ENCODE measurements around the gene CDKN2D. TPM values are rescaled to one million over a fixed set of nuclear protein-coding genes. Genes with fewer than 3 reads are reported as not detected.

CDKN2D gene
- total and polyA plus RNA-seq, 2 of the 13 experiments (the other 11 are each of a cell fraction or from before 2014, with no cell fraction given), result 5.4 to 8.6 TPM

DNA sequence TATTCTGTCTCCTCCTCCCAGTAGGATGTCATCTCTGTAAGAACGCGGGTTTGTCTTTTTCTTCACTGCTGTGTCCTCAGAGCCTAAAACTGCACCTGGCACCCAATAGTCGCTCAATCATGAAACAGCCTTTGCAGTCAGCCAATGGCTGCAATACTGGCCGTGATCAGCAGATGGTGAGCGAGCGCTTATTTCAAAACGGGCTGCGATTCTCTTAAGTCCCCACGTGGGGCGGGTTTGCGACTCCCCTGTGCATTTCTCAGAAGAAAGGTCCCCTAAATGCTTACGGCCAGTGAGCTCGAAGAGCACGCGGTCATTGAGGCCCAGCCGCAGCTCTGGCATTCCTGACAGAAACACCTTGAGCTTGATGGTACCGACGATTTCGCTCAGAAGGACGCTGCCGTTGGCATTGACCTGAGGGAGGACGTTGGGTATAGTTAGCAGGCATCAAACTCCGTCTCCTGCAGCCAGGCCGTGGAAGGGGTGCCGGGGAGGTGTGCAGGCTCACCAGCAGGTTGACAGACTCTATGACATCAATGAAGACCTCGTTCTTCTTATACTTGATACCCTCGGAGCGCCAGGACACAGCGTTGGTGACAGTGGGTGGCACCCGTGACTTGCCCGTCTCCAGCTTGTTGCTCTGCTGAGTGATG lies 12.3 kb upstream of the CDKN2D start (continued):
- TF ChIP-seq, protein P1, sequence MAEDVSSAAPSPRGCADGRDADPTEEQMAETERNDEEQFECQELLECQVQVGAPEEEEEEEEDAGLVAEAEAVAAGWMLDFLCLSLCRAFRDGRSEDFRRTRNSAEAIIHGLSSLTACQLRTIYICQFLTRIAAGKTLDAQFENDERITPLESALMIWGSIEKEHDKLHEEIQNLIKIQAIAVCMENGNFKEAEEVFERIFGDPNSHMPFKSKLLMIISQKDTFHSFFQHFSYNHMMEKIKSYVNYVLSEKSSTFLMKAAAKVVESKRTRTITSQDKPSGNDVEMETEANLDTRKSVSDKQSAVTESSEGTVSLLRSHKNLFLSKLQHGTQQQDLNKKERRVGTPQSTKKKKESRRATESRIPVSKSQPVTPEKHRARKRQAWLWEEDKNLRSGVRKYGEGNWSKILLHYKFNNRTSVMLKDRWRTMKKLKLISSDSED (CRISPR knock-in tag; IDR thresholded peaks at IDR 0.05), result no peak
- TF ChIP-seq ZNF3 (CRISPR knock-in tag; IDR thresholded peaks at IDR 0.05), result peak; percentile 99
- TF ChIP-seq, protein P2, sequence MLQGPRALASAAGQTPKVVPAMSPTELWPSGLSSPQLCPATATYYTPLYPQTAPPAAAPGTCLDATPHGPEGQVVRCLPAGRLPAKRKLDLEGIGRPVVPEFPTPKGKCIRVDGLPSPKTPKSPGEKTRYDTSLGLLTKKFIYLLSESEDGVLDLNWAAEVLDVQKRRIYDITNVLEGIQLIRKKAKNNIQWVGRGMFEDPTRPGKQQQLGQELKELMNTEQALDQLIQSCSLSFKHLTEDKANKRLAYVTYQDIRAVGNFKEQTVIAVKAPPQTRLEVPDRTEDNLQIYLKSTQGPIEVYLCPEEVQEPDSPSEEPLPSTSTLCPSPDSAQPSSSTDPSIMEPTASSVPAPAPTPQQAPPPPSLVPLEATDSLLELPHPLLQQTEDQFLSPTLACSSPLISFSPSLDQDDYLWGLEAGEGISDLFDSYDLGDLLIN (CRISPR knock-in tag; IDR thresholded peaks at IDR 0.05; ENCODE audit: borderline replicate concordance), result no peak
- TF ChIP-seq SIN3A (IDR thresholded peaks at IDR 0.05; ENCODE audit: borderline replicate concordance, low read depth, low read length), result no peak
- no peak for TF ChIP-seq ZNF660 (CRISPR knock-in tag; IDR thresholded peaks at IDR 0.05; ENCODE audit: borderline replicate concordance, low read depth)
- no peak for TF ChIP-seq MAZ (IDR thresholded peaks at IDR 0.05; ENCODE audit: borderline replicate concordance, low read depth, low read length)
- TF ChIP-seq MAZ (CRISPR knock-in tag; IDR thresholded peaks at IDR 0.05; ENCODE audit: low read depth), result no peak
- TF ChIP-seq ZBTB7B (CRISPR knock-in tag; IDR thresholded peaks at IDR 0.05), result no peak
- no peak for TF ChIP-seq MAFK (conservative IDR thresholded peaks at IDR 0.05 in 1 of 2, IDR thresholded peaks at IDR 0.05 in 1 of 2; ENCODE audit: low read length in 2 of 2)
- TF ChIP-seq CHD4 (IDR thresholded peaks at IDR 0.05; ENCODE audit: borderline replicate concordance, low read length), result no peak
- TF ChIP-seq, protein P3, sequence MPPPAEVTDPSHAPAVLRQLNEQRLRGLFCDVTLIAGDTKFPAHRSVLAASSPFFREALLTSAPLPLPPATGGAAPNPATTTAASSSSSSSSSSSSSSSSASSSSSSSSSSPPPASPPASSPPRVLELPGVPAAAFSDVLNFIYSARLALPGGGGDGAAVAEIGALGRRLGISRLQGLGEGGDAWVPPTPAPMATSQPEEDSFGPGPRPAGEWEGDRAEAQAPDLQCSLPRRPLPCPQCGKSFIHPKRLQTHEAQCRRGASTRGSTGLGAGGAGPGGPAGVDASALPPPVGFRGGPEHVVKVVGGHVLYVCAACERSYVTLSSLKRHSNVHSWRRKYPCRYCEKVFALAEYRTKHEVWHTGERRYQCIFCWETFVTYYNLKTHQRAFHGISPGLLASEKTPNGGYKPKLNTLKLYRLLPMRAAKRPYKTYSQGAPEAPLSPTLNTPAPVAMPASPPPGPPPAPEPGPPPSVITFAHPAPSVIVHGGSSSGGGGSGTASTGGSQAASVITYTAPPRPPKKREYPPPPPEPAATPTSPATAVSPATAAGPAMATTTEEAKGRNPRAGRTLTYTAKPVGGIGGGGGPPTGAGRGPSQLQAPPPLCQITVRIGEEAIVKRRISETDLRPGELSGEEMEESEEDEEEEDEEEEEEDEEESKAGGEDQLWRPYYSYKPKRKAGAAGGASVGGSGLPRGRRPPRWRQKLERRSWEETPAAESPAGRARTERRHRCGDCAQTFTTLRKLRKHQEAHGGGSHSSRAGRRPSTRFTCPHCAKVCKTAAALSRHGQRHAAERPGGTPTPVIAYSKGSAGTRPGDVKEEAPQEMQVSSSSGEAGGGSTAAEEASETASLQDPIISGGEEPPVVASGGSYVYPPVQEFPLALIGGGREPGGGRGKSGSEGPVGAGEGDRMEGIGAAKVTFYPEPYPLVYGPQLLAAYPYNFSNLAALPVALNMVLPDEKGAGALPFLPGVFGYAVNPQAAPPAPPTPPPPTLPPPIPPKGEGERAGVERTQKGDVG (CRISPR knock-in tag; IDR thresholded peaks at IDR 0.05; ENCODE audit: borderline replicate concordance), result peak; percentile 68; the same call in 1 of the 2 replicates
- TF ChIP-seq HNRNPUL1 (IDR thresholded peaks at IDR 0.05; ENCODE audit: low read depth, low read length), result no peak
- TF ChIP-seq ZNF383 (CRISPR knock-in tag; IDR thresholded peaks at IDR 0.05; ENCODE audit: borderline replicate concordance), result no peak
- TF ChIP-seq, protein P4, sequence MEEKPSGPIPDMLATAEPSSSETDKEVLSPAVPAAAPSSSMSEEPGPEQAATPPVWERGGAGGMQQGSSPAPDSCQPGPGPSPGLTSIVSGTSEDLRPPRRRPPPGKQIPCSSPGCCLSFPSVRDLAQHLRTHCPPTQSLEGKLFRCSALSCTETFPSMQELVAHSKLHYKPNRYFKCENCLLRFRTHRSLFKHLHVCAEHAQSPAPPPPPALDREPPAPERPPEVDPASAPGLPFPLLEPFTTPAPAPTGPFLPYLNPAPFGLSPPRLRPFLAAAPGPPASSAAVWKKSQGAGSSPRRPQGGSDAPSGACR (CRISPR knock-in tag; IDR thresholded peaks at IDR 0.05), result no peak
- 0 out of 2 replicates have a peak, but pooled peaks have one; percentile 32 for TF ChIP-seq TOPORS (CRISPR knock-in tag; IDR thresholded peaks at IDR 0.05)
- TF ChIP-seq, protein P5, sequence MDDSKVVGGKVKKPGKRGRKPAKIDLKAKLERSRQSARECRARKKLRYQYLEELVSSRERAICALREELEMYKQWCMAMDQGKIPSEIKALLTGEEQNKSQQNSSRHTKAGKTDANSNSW (CRISPR knock-in tag; IDR thresholded peaks at IDR 0.05; ENCODE audit: borderline replicate concordance), result no peak
- TF ChIP-seq, protein P6, sequence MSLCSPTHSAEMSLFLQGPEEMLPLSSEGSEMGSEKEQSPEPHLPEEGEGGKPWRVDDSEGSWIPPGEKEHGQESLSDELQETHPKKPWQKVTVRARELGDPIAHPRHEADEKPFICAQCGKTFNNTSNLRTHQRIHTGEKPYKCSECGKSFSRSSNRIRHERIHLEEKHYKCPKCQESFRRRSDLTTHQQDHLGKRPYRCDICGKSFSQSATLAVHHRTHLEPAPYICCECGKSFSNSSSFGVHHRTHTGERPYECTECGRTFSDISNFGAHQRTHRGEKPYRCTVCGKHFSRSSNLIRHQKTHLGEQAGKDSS (CRISPR knock-in tag; IDR thresholded peaks at IDR 0.05; ENCODE audit: borderline replicate concordance, low read depth), result no peak
- TF ChIP-seq, protein P7, sequence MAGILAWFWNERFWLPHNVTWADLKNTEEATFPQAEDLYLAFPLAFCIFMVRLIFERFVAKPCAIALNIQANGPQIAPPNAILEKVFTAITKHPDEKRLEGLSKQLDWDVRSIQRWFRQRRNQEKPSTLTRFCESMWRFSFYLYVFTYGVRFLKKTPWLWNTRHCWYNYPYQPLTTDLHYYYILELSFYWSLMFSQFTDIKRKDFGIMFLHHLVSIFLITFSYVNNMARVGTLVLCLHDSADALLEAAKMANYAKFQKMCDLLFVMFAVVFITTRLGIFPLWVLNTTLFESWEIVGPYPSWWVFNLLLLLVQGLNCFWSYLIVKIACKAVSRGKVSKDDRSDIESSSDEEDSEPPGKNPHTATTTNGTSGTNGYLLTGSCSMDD (CRISPR knock-in tag; IDR thresholded peaks at IDR 0.05), result no peak
- TF ChIP-seq ZNF263 (CRISPR knock-in tag; IDR thresholded peaks at IDR 0.05), result 0 out of 2 replicates have a peak, but pooled peaks have one; percentile 44
- peak; percentile 83; the same call in 1 of the 3 replicates for TF ChIP-seq MXI1 (IDR thresholded peaks at IDR 0.05; ENCODE audit: borderline replicate concordance, low read depth, low read length)
- TF ChIP-seq RELA (CRISPR knock-in tag; IDR thresholded peaks at IDR 0.05), result no peak

All from HepG2 (cell line).